ENCODE results near the gene GIN1. TPM values are rescaled to one million over a fixed set of nuclear protein-coding genes. Genes with fewer than 3 reads are reported as not detected.

Gene GIN1
- polyA plus RNA-seq, 1 donor from 2014 or later: 17.5 TPM

DNA sequence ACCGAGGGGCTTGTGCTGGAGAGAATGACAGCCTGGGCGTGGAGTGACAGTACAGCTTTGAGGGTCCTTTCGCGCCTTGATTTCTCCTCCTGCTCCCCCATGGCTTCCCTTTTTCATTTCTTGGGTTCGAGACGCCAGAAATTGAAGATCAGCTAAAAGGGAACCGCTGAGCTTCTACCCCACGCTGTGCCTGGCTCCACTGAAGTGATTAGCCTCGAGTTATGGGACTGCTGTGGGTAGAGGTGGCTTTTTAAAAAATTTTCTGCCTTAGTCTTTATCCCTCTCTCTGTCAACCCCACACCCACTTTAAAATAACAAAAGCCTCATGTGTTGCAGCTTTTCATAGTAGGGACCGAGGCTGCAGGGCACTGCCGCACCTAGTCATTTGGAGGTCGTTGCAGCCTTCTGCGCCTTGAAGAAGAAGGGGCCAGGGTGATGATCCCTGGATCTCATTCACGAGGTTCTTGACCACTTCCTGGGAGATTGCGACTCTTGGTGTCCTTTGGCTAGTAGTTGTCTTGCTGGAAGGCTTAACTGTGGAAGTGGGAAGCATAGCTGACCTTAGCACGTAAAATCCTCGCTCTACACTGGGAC is 766 bp upstream of the GIN1 start:
- Histone ChIP-seq H3K4me2 (ENCODE audit: low read length) (peak overlapping the region; percentile 67), H2AFZ (ENCODE audit: low read depth, low read length) (peak overlapping the region; percentile 68), H3K27ac (ENCODE audit: low read length) (peak overlapping the region; percentile 89), H3K4me3 (ENCODE audit: low read length) (peak overlapping the region; percentile 75), H3K79me2 (replicated peaks; ENCODE audit: insufficient read depth, low read length) (peaks cover 52% of the 10 kb centered on the region), H3K9ac (ENCODE audit: low read length) (peak overlapping the region; percentile 91), H3K9me3 (ENCODE audit: low read length) (no peaks in the 10 kb centered on the region), H3K27me3 (ENCODE audit: insufficient read depth, low read depth, low read length) (no peaks in the 10 kb centered on the region), H3K36me3 (ENCODE audit: insufficient read depth, low read length) (peaks cover 5% of the 10 kb centered on the region), H3F3A (ENCODE audit: insufficient read depth, low read length, poor library complexity, severe bottlenecking) (no peaks in the 10 kb centered on the region), H4K20me1 (ENCODE audit: insufficient read depth) (no peaks in the 10 kb centered on the region), H3K9me2 (ENCODE audit: insufficient read depth, low read length) (no peaks in the 10 kb centered on the region)
- TF ChIP-seq TAF1 (IDR thresholded peaks at IDR 0.05; ENCODE audit: low read depth) (peak; percentile 2), EZH2 (IDR thresholded peaks at IDR 0.05; ENCODE audit: borderline replicate concordance, insufficient read depth, low read length, poor library complexity, severe bottlenecking) (no peak)

DNA sequence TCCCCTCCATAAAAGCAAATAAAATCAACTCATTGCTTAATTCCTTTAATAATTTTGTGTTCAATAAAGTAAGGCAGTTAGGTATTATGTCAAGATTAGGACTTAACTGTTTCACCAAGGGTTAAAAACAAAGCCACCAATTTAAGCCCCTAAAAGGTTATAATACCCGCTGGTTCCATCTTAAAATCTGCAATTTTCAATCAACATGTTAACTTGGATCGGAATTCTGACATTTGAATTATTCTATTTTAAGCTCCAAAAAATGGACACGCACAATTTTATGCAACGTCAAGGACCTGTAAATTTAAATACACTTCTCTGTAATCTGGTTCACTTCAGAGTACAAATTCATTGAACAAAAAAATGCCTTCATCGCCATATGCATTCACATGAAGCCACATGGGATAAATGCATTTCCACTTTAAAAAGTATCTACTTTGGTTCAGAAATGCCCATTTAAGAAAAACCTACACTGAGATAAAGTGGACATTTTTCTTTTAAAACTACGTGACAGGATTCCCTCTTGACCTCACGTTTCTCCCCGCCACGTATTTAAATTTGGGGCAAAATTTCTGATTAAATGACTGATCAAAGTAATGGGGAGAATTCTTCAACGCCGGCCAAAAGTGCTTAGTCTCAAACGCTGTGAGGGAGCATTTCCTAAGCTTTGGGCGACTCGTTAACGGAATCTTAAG is 721 bp downstream of the GIN1 start:
- Histone ChIP-seq H4K20me1 (ENCODE audit: insufficient read depth) (no peaks in the 10 kb centered on the region), H3K9me3 (ENCODE audit: low read length) (no peaks in the 10 kb centered on the region), H3K27me3 (ENCODE audit: insufficient read depth, low read depth, low read length) (no peaks in the 10 kb centered on the region), H3K4me3 (ENCODE audit: low read length) (peak overlapping the region; percentile 75), H3K4me2 (ENCODE audit: low read length) (peak overlapping the region; percentile 40), H3K9me2 (ENCODE audit: insufficient read depth, low read length) (no peaks in the 10 kb centered on the region), H3K27ac (ENCODE audit: low read length) (peak overlapping the region; percentile 89), H3F3A (ENCODE audit: insufficient read depth, low read length, poor library complexity, severe bottlenecking) (no peaks in the 10 kb centered on the region), H2AFZ (ENCODE audit: low read depth, low read length) (peak overlapping the region; percentile 65), H3K79me2 (replicated peaks; ENCODE audit: insufficient read depth, low read length) (peaks cover 52% of the 10 kb centered on the region), H3K36me3 (ENCODE audit: insufficient read depth, low read length) (peaks cover 5% of the 10 kb centered on the region), H3K9ac (ENCODE audit: low read length) (peak overlapping the region; percentile 91)
- TF ChIP-seq POLR2AphosphoS5 (IDR thresholded peaks at IDR 0.05) (no peak), SMC3 (conservative IDR thresholded peaks at IDR 0.05; ENCODE audit: poor library complexity) (no peak)

DNA sequence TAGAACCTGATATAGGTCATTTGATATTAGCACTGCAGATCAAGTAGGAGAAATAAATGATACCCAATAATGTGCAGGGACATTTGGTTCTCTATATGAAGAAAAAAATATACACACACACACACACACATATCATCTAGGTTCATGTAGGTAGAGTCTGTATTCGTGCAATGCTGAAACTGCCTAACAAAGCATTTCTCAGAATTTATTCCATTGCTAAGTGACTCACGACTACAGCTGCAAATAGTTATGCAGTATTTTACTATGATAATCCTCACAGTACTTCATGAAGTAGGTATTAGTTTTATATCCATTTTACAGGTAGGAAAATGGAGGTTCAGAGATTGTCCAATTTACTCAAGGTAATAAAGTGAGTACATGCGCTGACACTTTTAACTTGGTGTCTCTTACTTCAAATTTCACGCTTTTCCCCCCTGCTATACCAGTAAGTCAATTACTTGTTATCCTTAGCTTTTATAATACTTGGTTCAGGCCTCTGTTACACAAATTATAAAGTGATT is 2.4 kb downstream of the GIN1 start:
- Histone ChIP-seq H3K27me3 (ENCODE audit: insufficient read depth, low read depth, low read length) (no peaks in the 10 kb centered on the region), H3F3A (ENCODE audit: insufficient read depth, low read length, poor library complexity, severe bottlenecking) (no peaks in the 10 kb centered on the region), H3K9me2 (ENCODE audit: insufficient read depth, low read length) (no peaks in the 10 kb centered on the region), H3K27ac (ENCODE audit: low read length) (no peak overlapping the region), H3K36me3 (ENCODE audit: insufficient read depth, low read length) (no peaks in the 10 kb centered on the region), H3K79me2 (replicated peaks; ENCODE audit: insufficient read depth, low read length) (peaks cover 42% of the 10 kb centered on the region), H3K9me3 (ENCODE audit: low read length) (no peaks in the 10 kb centered on the region), H3K4me3 (ENCODE audit: low read length) (no peak overlapping the region), H3K9ac (ENCODE audit: low read length) (no peak overlapping the region), H4K20me1 (ENCODE audit: insufficient read depth) (no peaks in the 10 kb centered on the region), H3K4me2 (ENCODE audit: low read length) (no peak overlapping the region), H2AFZ (ENCODE audit: low read depth, low read length) (no peak overlapping the region)
- TF ChIP-seq, protein P1, sequence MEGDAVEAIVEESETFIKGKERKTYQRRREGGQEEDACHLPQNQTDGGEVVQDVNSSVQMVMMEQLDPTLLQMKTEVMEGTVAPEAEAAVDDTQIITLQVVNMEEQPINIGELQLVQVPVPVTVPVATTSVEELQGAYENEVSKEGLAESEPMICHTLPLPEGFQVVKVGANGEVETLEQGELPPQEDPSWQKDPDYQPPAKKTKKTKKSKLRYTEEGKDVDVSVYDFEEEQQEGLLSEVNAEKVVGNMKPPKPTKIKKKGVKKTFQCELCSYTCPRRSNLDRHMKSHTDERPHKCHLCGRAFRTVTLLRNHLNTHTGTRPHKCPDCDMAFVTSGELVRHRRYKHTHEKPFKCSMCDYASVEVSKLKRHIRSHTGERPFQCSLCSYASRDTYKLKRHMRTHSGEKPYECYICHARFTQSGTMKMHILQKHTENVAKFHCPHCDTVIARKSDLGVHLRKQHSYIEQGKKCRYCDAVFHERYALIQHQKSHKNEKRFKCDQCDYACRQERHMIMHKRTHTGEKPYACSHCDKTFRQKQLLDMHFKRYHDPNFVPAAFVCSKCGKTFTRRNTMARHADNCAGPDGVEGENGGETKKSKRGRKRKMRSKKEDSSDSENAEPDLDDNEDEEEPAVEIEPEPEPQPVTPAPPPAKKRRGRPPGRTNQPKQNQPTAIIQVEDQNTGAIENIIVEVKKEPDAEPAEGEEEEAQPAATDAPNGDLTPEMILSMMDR (IDR thresholded peaks at IDR 0.05; ENCODE audit: poor library complexity, severe bottlenecking): no peak
- TF ChIP-seq RAD21 (conservative IDR thresholded peaks at IDR 0.05) (no peak), EP300 (conservative IDR thresholded peaks at IDR 0.05; ENCODE audit: poor library complexity, severe bottlenecking) (no peak), SMC3 (conservative IDR thresholded peaks at IDR 0.05; ENCODE audit: poor library complexity) (no peak), MXI1 (conservative IDR thresholded peaks at IDR 0.05; ENCODE audit: poor library complexity, severe bottlenecking) (no peak), EZH2 (IDR thresholded peaks at IDR 0.05; ENCODE audit: borderline replicate concordance, insufficient read depth, low read length, poor library complexity, severe bottlenecking) (no peak), POLR2AphosphoS5 (IDR thresholded peaks at IDR 0.05) (no peak), TAF1 (IDR thresholded peaks at IDR 0.05; ENCODE audit: low read depth) (no peak)
- TF ChIP-seq, protein P2, sequence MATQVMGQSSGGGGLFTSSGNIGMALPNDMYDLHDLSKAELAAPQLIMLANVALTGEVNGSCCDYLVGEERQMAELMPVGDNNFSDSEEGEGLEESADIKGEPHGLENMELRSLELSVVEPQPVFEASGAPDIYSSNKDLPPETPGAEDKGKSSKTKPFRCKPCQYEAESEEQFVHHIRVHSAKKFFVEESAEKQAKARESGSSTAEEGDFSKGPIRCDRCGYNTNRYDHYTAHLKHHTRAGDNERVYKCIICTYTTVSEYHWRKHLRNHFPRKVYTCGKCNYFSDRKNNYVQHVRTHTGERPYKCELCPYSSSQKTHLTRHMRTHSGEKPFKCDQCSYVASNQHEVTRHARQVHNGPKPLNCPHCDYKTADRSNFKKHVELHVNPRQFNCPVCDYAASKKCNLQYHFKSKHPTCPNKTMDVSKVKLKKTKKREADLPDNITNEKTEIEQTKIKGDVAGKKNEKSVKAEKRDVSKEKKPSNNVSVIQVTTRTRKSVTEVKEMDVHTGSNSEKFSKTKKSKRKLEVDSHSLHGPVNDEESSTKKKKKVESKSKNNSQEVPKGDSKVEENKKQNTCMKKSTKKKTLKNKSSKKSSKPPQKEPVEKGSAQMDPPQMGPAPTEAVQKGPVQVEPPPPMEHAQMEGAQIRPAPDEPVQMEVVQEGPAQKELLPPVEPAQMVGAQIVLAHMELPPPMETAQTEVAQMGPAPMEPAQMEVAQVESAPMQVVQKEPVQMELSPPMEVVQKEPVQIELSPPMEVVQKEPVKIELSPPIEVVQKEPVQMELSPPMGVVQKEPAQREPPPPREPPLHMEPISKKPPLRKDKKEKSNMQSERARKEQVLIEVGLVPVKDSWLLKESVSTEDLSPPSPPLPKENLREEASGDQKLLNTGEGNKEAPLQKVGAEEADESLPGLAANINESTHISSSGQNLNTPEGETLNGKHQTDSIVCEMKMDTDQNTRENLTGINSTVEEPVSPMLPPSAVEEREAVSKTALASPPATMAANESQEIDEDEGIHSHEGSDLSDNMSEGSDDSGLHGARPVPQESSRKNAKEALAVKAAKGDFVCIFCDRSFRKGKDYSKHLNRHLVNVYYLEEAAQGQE (IDR thresholded peaks at IDR 0.05; ENCODE audit: borderline replicate concordance): no peak
